Activated CD4-positive, CD25-positive, alpha-beta regulatory T cell treated with anti-CD3 and anti-CD28 coated beads, Interleukin-2, amount 50 U/mL, for 72 hours (primary cell): ENCODE measurements around the gene SKP2.
"Not testable (repeated sequence)": the region's sequence is repeated elsewhere in the genome, so short reads cannot be mapped to it uniquely, and the experiment has no call there.

ENCODE experiments used
- DNase-seq: peaks from one replicate; pipeline ENCODE4 v3.0.0; 2021

The SKP2 gene

GRCh38 chr5:36158144-36158543 lies 6.2 kb downstream of the SKP2 start:
- no peak for DNase-seq

GRCh38 chr5:36160617-36161016 lies 8.7 kb downstream of the SKP2 start:
- DNase-seq = no peak

GRCh38 chr5:36161361-36161760 lies 9.4 kb downstream of the SKP2 start:
- DNase-seq = no peak

GRCh38 chr5:36162810-36163486 lies 11.0 kb downstream of the SKP2 start:
- no peak for DNase-seq

GRCh38 chr5:36164461-36164860 lies 12.6 kb downstream of the SKP2 start:
- DNase-seq = no peak

GRCh38 chr5:36168737-36169136 lies 16.8 kb downstream of the SKP2 start:
- no peak for DNase-seq

- DNase-seq = no peak
Measured at GRCh38 chr5:36170832-36171424, 19.0 kb downstream of the SKP2 start.

GRCh38 chr5:36172599-36172998 lies 20.7 kb downstream of the SKP2 start:
- DNase-seq = no peak

- DNase-seq = no peak
Measured at GRCh38 chr5:36173426-36173825, 21.5 kb downstream of the SKP2 start.

- DNase-seq = no peak
Measured at GRCh38 chr5:36174119-36174518, 22.2 kb downstream of the SKP2 start.

- DNase-seq = no peak
Measured at GRCh38 chr5:36175043-36175442, 23.1 kb downstream of the SKP2 start.

- DNase-seq = no peak
Measured at GRCh38 chr5:36177154-36177553, 25.2 kb downstream of the SKP2 start.

- DNase-seq = no peak
Measured at GRCh38 chr5:36177715-36178523, 26.0 kb downstream of the SKP2 start.

- DNase-seq = no peak
Measured at GRCh38 chr5:36178524-36178890, 26.6 kb downstream of the SKP2 start.

- DNase-seq = no peak
Measured at GRCh38 chr5:36179950-36180349, 28.0 kb downstream of the SKP2 start.

GRCh38 chr5:36180556-36181350 lies 28.8 kb downstream of the SKP2 start:
- DNase-seq = no peak

GRCh38 chr5:36181774-36182173 lies 29.9 kb downstream of the SKP2 start:
- no peak for DNase-seq

- not testable (repeated sequence) for DNase-seq
Measured at GRCh38 chr5:36184408-36184807, 32.5 kb downstream of the SKP2 start.

- no peak for DNase-seq
Measured at GRCh38 chr5:36193746-36194145, 41.8 kb downstream of the SKP2 start.

GRCh38 chr5:36198281-36198680 lies 46.4 kb downstream of the SKP2 start:
- no peak for DNase-seq

- not testable (repeated sequence) for DNase-seq
Measured at GRCh38 chr5:36198783-36199182, 46.9 kb downstream of the SKP2 start.

- no peak for DNase-seq
Measured at GRCh38 chr5:36199620-36200019, 47.7 kb downstream of the SKP2 start.

- no peak for DNase-seq
Measured at GRCh38 chr5:36200513-36200912, 48.6 kb downstream of the SKP2 start.
